ENCODE data around the gene MAGI1. TPM values are rescaled to one million over a fixed set of nuclear protein-coding genes. Genes with fewer than 3 reads are reported as not detected.

The MAGI1 gene
- total RNA-seq, 2 experiments from 2014 or later, result 0.04 TPM; not detected in 1

- no peak overlapping the region for H3K27ac Mint-ChIP-seq
- H3K27me3 Mint-ChIP-seq, result no peaks in the 10 kb centered on the region
- ChIA-PET POLR2A (no interaction called here), CTCF (no interaction called here)
- H3K36me3 Mint-ChIP-seq (ENCODE audit: low read depth), result no peaks in the 10 kb centered on the region
- H3K4me3 Mint-ChIP-seq, result no peak overlapping the region
- no peaks in the 10 kb centered on the region for H3K9me3 Mint-ChIP-seq
- no peaks in the 10 kb centered on the region for H3K4me1 Mint-ChIP-seq
- DNase-seq, result no peak
Observed at GRCh38 chr3:65848024-65848423, 190.7 kb downstream of the MAGI1 start.

DNA sequence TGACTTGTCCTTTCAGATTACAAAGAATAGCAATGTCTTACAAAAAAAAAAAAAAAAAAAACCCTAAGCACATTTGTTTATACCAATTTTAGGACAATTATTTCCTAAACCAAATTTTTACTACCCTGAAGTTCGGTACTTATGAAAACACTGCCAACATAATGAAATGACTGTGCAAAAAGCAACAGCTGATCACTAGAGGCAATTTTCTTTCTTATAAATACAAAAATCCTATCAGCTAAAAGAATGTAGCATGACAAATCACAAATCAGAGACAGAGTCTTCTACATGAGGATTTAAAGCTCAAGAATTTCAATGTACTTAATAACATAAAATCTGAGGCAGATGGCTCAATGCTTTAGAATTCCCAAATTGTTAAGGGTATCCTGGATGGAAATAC is 191.8 kb downstream of the MAGI1 start:
- H3K9me3 Mint-ChIP-seq, result no peaks in the 10 kb centered on the region
- no peak for DNase-seq
- no peaks in the 10 kb centered on the region for H3K4me1 Mint-ChIP-seq
- H3K27ac Mint-ChIP-seq, result no peak overlapping the region
- no peaks in the 10 kb centered on the region for H3K36me3 Mint-ChIP-seq (ENCODE audit: low read depth)
- no peak overlapping the region for H3K4me3 Mint-ChIP-seq
- ChIA-PET POLR2A (no interaction called here), CTCF (no interaction called here)
- H3K27me3 Mint-ChIP-seq, result no peaks in the 10 kb centered on the region

- POLR2A ChIA-PET, result no interaction called here
- Mint-ChIP-seq H3K27ac (no peak overlapping the region), H3K36me3 (ENCODE audit: low read depth) (no peaks in the 10 kb centered on the region), H3K4me1 (no peaks in the 10 kb centered on the region), H3K9me3 (no peaks in the 10 kb centered on the region), H3K4me3 (no peak overlapping the region), H3K27me3 (no peaks in the 10 kb centered on the region)
- CTCF ChIA-PET, result no interaction called here
- no peak for DNase-seq
Observed at GRCh38 chr3:65844370-65844769, 194.3 kb downstream of the MAGI1 start.

DNA sequence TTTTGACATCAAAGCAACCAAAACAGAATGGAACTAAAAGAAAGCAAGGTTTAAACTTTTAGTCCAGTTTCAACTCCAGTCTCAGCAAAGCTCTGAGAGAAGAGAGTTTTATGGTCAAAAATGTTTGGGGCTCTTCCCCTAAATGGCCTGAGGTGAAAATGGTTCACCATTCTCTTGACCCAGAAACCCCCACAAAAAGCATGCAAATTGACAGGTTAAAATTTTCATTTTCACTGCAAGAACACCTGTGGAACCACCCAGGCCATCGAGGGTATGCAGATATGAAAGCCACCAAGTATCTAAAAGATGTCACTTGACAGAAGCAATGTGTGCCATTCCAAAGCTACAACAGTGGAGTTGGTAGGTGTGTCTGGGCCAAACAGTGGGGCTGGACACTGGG is 195.0 kb downstream of the MAGI1 start:
- DNase-seq, result no peak
- Mint-ChIP-seq H3K4me1 (no peaks in the 10 kb centered on the region), H3K36me3 (ENCODE audit: low read depth) (no peaks in the 10 kb centered on the region), H3K27ac (no peak overlapping the region), H3K27me3 (no peaks in the 10 kb centered on the region), H3K4me3 (no peak overlapping the region), H3K9me3 (no peaks in the 10 kb centered on the region)
- ChIA-PET CTCF (no interaction called here), POLR2A (no interaction called here)

GRCh38 chr3:65837604-65838003 is 201.1 kb downstream of the MAGI1 start:
- H3K9me3 Mint-ChIP-seq, result peaks cover 2% of the 10 kb centered on the region
- DNase-seq, result no peak
- CTCF ChIA-PET, result no interaction called here
- POLR2A ChIA-PET, result no interaction called here
- H3K27me3 Mint-ChIP-seq, result no peaks in the 10 kb centered on the region
- no peaks in the 10 kb centered on the region for H3K36me3 Mint-ChIP-seq (ENCODE audit: low read depth)
- H3K4me3 Mint-ChIP-seq, result no peak overlapping the region
- H3K4me1 Mint-ChIP-seq, result no peaks in the 10 kb centered on the region
- H3K27ac Mint-ChIP-seq, result no peak overlapping the region

DNA sequence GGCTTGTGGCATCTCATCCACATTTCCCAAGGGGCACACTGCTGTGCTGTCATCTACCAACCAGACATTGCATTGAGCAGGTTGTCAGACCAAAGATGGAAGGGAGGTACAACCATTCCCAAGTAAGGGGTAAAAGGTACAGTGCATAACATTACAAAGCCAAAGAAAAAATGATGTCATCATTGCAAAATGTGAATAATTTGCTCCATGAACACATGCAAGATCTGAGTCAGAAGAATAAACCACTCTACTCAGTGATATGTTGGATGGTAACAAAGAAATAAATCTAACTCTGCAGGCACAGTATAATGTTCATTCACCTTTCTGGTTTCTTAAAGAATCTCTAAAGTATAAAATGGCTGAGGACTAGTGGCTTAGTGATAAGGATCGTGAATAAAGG is 202.7 kb downstream of the MAGI1 start:
- H3K9me3 Mint-ChIP-seq, result peaks cover 2% of the 10 kb centered on the region
- POLR2A ChIA-PET, result no interaction called here

DNA sequence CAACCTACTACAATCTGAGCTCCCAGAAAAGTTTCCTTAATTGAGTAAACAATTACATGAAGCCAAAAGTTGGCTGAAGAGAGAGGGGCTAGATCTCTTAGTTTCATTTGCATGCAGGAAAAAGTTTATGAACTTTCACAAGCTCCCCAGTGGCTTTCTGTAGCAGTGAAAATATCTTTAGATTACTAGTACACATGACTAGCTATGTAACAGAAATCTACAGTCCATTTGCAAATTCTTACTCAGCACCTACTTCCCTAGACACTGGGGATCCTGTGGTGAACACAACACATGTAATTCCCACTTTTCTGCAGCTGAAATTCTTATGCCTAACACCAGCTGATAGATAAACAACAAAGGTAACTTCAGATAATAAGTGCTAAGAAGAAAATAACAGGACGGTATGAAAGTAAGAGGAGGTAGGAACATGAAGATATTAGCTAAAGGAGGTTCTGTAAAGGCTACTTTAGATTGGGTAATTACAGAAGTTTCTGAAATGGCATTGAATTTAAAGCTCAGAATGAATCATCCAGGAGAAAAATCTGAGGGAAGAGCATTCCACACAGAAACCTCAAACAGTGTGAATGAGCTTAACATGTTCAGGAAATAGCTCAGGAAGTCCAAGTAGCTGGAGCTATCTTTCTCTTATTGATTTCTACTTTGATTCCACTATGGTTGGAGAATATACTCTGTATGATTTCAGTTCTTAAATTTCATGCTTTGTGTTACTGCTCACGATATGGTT is 204.8 kb downstream of the MAGI1 start:
- H3K27me3 Mint-ChIP-seq, result no peaks in the 10 kb centered on the region
- no peak for DNase-seq
- no peak overlapping the region for H3K27ac Mint-ChIP-seq
- no peaks in the 10 kb centered on the region for H3K36me3 Mint-ChIP-seq (ENCODE audit: low read depth)
- peaks cover 2% of the 10 kb centered on the region for H3K9me3 Mint-ChIP-seq
- H3K4me3 Mint-ChIP-seq, result no peak overlapping the region
- H3K4me1 Mint-ChIP-seq, result no peaks in the 10 kb centered on the region
- CTCF ChIA-PET, result no interaction called here
- POLR2A ChIA-PET, result no interaction called here

More for the DNA sequence above, 202.7 kb downstream of the MAGI1 start:
- no peak overlapping the region for H3K27ac Mint-ChIP-seq
- no peaks in the 10 kb centered on the region for H3K36me3 Mint-ChIP-seq (ENCODE audit: low read depth)
- CTCF ChIA-PET, result no interaction called here
- DNase-seq, result no peak
- no peak overlapping the region for H3K4me3 Mint-ChIP-seq
- H3K27me3 Mint-ChIP-seq, result no peaks in the 10 kb centered on the region
- no peaks in the 10 kb centered on the region for H3K4me1 Mint-ChIP-seq

GRCh38 chr3:65831733-65832425 is 206.8 kb downstream of the MAGI1 start:
- H3K27ac Mint-ChIP-seq, result no peak overlapping the region
- no peaks in the 10 kb centered on the region for H3K27me3 Mint-ChIP-seq
- peaks cover 2% of the 10 kb centered on the region for H3K9me3 Mint-ChIP-seq
- POLR2A ChIA-PET, result no interaction called here
- no peak for DNase-seq
- H3K4me3 Mint-ChIP-seq, result no peak overlapping the region
- H3K4me1 Mint-ChIP-seq, result no peaks in the 10 kb centered on the region
- H3K36me3 Mint-ChIP-seq (ENCODE audit: low read depth), result no peaks in the 10 kb centered on the region
- CTCF ChIA-PET, result no interaction called here

- ChIA-PET CTCF (no interaction called here), POLR2A (no interaction called here)
- Mint-ChIP-seq H3K4me1 (no peaks in the 10 kb centered on the region), H3K9me3 (peaks cover 2% of the 10 kb centered on the region), H3K27me3 (no peaks in the 10 kb centered on the region), H3K36me3 (ENCODE audit: low read depth) (no peaks in the 10 kb centered on the region), H3K27ac (no peak overlapping the region), H3K4me3 (no peak overlapping the region)
- DNase-seq, result no peak
Observed at GRCh38 chr3:65830948-65831732, 207.6 kb downstream of the MAGI1 start.

GRCh38 chr3:65829228-65829627 is 209.5 kb downstream of the MAGI1 start:
- ChIA-PET POLR2A (no interaction called here), CTCF (no interaction called here)
- H3K4me1 Mint-ChIP-seq, result no peaks in the 10 kb centered on the region
- no peaks in the 10 kb centered on the region for H3K27me3 Mint-ChIP-seq
- no peak overlapping the region for H3K4me3 Mint-ChIP-seq
- peaks cover 2% of the 10 kb centered on the region for H3K9me3 Mint-ChIP-seq
- DNase-seq, result no peak
- H3K27ac Mint-ChIP-seq, result no peak overlapping the region
- H3K36me3 Mint-ChIP-seq (ENCODE audit: low read depth), result no peaks in the 10 kb centered on the region

DNA sequence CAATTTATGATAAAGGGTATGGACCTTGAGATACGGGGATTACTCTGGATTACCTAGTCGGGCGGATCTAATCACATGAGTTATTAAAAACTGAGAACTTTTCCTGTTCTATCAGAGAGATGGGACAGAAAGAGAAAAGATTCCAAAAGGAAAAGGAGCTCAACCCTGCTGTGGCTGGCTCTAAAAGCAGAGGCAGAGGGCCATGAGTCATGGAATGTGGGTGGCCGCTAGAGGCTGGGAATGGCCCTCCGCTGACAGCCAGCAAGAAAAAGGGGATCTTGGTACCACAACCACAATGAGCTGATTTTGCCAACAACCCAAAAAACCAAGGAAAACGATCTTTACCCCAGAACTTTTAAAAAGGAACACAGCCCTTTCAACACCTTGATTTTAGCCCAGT is 210.0 kb downstream of the MAGI1 start:
- CTCF ChIA-PET, result no interaction called here
- POLR2A ChIA-PET, result no interaction called here
- no peak for DNase-seq
- Mint-ChIP-seq H3K36me3 (ENCODE audit: low read depth) (no peaks in the 10 kb centered on the region), H3K9me3 (peaks cover 2% of the 10 kb centered on the region), H3K27ac (no peak overlapping the region), H3K4me3 (no peak overlapping the region), H3K4me1 (no peaks in the 10 kb centered on the region), H3K27me3 (no peaks in the 10 kb centered on the region)

DNA sequence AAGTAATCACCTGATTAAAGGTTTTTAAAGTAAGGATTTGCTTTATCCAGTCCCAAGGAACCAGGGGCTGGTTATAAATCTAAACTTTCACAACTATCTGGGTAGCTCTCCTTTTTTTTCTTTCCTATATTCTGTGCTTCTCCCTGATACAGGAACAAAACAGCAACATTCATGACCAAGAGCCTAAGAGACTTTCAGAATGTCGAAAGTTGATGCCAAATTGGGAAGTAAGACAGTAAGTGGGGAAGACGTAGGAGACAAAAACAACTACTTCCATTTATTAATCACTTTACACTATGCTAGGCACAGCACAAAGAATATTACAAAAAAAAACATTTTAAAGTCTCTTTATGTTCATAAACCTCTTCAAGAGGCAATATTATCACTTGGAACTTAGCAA is 211.6 kb downstream of the MAGI1 start:
- Mint-ChIP-seq H3K36me3 (ENCODE audit: low read depth) (no peaks in the 10 kb centered on the region), H3K9me3 (no peaks in the 10 kb centered on the region), H3K4me1 (no peaks in the 10 kb centered on the region), H3K27ac (no peak overlapping the region), H3K27me3 (no peaks in the 10 kb centered on the region), H3K4me3 (no peak overlapping the region)
- ChIA-PET POLR2A (no interaction called here), CTCF (no interaction called here)
- DNase-seq, result no peak

- H3K36me3 Mint-ChIP-seq (ENCODE audit: low read depth), result no peaks in the 10 kb centered on the region
- no peak overlapping the region for H3K4me3 Mint-ChIP-seq
- POLR2A ChIA-PET, result no interaction called here
- no peaks in the 10 kb centered on the region for H3K9me3 Mint-ChIP-seq
- CTCF ChIA-PET, result no interaction called here
- H3K27me3 Mint-ChIP-seq, result no peaks in the 10 kb centered on the region
- no peak overlapping the region for H3K27ac Mint-ChIP-seq
- H3K4me1 Mint-ChIP-seq, result no peaks in the 10 kb centered on the region
- DNase-seq, result no peak
Observed at GRCh38 chr3:65824166-65824565, 214.6 kb downstream of the MAGI1 start.

Measured in activated CD4-positive, alpha-beta T cell treated with anti-CD3 and anti-CD28 coated beads, Interleukin-2, amount 10 ng/mL, durations not matched to agents 7 days and 5 days (primary cell).